Stimulated activated naive CD8-positive, alpha-beta T cell treated with anti-CD3 and anti-CD28 coated beads, Interleukin-15, Interleukin-2, amounts not matched to agents 100 U/mL and 50 U/mL, for 24 hours (primary cell): Measurements from ENCODE around the gene NDUFB11.

Source experiments
- ATAC-seq: fragments of 150-1000 bp; cut with Tn5 transposase; one replicate; pipeline ENCODE4 v1.10.0; 2021
- DNase-seq: peaks from one replicate; pipeline ENCODE4 v3.0.0; 2021

Gene NDUFB11

GRCh38 chrX:47174846-47175587 lies 30.5 kb upstream of the NDUFB11 start:
- DNase-seq: no peak

DNA sequence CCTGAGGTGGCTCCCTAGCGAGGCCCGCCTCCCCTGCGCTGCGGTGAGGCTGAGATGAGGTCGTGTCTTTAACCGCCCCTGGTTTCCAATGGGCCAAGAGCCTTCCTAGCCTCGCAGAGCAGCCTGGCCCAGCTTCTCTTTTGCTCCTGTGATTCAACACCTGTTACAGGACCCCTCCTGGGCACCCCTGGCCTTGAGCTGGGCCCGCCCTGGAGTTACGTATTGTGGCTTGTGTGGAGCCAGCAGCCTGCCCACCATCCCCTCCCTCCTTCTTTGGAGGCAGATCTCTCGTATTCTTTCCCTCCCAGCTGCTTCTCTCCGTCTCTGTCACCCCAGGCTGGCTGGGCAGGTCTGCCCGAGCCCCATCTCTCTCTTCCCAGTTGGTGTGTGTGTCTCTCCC lies 29.9 kb upstream of the NDUFB11 start:
- ATAC-seq (no peak), DNase-seq (no peak)

More at GRCh38 chrX:47174846-47175587, 30.5 kb upstream of the NDUFB11 start:
- no peak for ATAC-seq

- no peak for ATAC-seq
These were observed 28.7 kb upstream of the NDUFB11 start for GRCh38 chrX:47172971-47173792.

GRCh38 chrX:47172549-47172948 lies 28.0 kb upstream of the NDUFB11 start:
- DNase-seq: no peak
- no peak for ATAC-seq

More at GRCh38 chrX:47172971-47173792, 28.7 kb upstream of the NDUFB11 start:
- no peak for DNase-seq

DNA sequence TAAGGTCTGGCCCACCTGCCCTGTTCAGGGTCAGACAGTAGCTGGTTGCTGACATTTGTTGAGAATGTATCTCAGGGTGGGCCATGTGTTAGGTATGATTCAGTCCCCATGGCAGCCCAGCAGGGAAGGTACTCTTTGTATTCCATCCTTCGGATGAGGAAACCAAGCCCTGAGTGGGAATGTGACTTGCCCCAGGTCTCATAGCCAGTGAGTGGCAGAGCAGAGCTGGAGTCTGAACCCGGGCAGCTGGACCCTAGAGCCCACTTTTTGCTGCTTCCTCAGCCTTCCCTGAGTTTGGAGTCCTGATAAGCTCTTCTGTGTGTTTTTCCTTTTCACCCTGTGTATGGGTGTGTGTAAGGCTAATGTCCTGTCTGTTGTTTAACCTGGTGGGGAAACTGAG lies 27.5 kb upstream of the NDUFB11 start:
- DNase-seq (no peak), ATAC-seq (no peak)

GRCh38 chrX:47170861-47171692 lies 26.6 kb upstream of the NDUFB11 start:
- no peak for ATAC-seq

GRCh38 chrX:47169726-47170515 lies 25.4 kb upstream of the NDUFB11 start:
- no peak for ATAC-seq
- DNase-seq: no peak

More at GRCh38 chrX:47170861-47171692, 26.6 kb upstream of the NDUFB11 start:
- DNase-seq: no peak

- ATAC-seq: no peak
These were observed 24.8 kb upstream of the NDUFB11 start for GRCh38 chrX:47169273-47169672.

DNA sequence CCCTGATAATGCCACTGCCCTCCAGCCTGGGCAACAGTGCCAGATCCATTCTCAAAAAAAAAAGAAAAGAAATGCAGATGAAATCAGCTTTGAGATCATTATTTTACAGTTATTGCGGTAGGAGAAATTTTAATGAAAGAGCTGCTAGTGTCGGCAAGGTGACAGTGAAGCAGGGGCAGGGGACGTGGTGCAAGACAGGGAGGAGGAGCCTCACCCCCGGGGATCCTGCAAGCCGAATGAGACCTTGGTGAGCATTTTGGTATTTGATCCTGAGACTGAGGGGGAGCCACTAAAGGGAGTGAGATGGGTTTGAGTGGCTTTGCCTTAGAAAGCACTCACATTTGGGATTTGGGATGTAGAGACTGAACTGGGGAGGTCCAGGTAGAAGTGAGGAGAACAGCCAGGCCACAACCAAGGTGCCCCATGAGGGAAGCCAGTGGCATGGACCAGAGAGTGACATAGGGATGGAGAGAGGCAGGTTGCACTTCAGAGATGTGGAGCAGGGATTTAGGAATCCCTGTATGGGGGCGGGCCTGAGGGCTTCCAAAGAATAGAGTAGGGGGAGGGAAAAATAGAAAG lies 24.1 kb upstream of the NDUFB11 start:
- no peak for ATAC-seq
- DNase-seq: no peak

More at GRCh38 chrX:47169273-47169672, 24.8 kb upstream of the NDUFB11 start:
- no peak for DNase-seq

GRCh38 chrX:47166126-47166525 lies 21.6 kb upstream of the NDUFB11 start:
- DNase-seq (no peak), ATAC-seq (no peak)

DNA sequence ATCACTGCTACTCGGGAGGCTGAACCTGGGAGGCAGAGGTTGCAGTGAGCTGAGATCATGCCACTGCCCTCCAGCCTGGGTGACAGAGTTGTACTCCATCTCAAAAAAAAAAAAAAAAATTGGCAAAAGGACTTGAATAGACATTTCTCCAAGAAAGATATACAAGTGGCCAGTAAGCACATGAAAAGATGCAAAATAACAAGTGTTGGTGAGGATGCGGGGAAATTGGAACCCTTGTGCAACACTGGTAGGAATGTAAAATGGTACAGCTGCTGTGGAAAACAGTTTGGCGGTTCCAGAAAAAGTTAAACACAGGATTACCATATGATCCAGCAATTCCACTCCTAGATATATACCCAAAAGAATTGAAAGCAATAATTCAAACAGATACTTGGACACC lies 19.9 kb upstream of the NDUFB11 start:
- no peak for DNase-seq
- no peak for ATAC-seq

DNA sequence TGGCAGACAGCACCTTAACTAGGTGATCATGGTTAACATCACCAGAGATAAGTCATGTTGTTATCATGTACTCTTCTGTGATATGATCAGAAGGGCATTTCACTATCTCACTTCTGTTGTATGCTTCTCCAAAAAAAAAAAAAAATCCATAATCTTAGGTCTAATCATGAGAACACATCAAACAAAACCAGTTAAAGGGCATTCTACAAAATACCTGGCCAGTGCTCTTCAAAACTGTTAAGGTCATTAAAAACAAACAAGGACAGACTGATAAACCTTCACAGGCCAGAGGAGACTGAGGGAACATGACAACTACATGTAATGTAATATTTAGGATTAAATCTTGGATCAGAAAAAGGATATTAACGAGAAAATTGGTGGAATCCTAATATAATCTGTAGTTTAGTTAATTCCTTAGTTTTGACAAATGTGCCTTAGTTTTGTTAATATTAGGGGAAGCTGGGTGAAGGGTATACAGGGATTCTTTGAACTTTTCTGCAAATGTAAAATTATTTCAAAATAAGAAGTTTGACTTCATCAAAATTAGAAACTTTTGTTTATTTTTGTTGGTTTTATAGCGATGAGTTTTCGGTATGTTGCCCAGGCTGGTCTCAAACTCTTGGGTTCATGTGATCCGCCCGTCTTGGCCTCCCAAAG lies 18.6 kb upstream of the NDUFB11 start:
- DNase-seq: no peak
- no peak for ATAC-seq

DNA sequence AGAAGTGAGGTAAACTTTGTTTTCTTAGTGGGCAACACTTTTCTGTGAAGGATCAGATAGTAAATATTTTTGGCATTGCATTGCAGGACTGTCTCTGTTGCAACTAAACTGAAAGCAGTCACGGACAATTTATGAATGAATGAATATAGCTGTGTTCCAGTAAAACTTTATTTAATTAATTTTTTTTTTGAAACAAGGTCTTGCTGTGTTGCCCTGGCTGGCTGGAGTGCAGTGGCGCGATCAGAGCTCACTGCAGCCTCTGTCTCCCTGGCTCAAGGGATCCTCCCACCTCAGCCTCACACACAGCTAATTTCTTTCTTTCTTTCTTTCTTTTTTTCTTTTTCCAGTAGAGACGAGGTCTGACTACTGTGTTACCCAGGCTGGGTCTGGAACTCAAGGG lies 16.3 kb upstream of the NDUFB11 start:
- ATAC-seq (no peak), DNase-seq (no peak)

- DNase-seq: no peak
- no peak for ATAC-seq
These were observed 14.3 kb upstream of the NDUFB11 start for GRCh38 chrX:47158781-47159180.

DNA sequence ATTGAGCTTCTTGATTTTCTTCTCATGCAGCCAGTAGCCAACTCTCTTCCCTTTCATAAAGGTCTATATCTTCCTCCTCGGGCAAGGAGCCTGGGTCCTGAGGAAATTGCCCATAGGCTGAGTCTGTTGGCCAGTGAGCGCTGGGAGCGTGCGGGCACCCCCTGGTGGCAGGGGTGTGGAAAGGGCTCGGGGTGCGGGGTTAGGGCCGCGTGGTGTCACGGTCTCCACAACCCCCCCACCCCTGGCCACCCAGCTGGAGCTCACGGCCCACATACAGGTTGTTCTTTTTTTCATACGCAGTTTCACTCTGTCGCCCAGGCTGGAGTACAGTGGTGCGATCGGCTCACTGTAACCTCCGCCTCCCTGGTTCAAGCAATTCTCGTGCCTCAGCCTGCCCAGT lies 13.6 kb upstream of the NDUFB11 start:
- ATAC-seq (no peak), DNase-seq (no peak)

DNA sequence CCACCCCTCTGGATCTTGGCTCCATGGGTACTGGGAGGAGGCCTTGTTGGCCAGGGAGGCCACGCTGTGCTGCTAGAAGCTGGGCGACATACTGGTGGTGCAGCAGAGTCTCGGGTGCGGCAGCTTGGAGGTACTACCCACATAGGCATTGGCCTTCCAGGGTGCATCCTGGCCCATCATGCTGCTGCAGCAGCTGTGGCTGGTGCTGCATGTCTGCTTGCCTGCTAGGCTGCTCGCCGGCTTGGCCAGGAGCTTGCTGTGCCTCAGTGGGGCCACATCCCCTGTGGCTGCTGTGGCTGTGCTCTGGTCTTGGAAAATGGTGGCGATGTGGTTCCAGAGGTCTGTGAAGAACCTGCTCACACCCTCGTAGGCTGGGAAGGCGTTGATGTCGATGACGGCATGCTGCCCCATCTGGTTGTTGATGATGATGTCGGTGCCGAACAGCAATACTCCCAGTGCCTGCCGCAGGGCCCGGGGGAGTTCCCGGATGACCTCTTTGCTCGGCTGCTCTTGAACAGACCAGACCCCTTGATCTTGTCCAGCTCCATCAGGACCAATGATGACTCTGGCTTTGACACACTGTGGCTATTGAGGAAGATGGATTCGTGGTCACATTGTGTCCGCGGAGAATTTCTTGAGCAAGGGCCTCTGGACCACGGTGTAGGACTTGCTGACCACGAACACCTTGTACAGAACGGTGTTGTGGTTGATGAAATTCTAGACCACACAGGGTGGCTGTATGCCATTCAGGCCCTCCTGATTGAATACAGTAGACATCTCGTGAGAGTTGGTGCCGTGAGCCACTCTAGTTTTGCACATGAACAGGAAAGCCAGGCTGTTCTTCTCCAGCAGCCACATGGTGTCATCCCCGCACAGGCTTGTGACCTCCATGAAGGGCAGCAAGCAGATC lies 12.4 kb upstream of the NDUFB11 start:
- DNase-seq (no peak), ATAC-seq (no peak)

DNA sequence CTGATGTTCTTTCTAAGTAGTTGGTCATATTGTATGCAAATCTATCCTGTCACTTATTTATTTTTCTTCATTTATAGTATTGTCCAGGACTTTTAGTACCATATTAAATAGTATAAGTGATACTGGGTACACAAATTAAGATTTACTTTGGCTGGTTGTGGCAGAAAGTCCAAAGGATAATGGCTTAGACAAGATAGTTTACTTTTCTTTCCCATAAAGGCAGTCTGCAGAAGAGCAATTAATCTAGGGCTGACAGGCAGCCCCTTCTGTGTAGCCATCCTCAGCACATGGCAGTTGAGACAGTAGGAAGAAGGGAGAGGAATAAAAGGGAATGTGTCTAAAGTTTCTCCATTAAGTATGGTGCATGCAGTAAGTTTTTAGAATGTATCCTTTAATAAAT lies 6.9 kb upstream of the NDUFB11 start:
- no peak for ATAC-seq
- DNase-seq: no peak

- DNase-seq: no peak
- no peak for ATAC-seq
These were observed 4.4 kb upstream of the NDUFB11 start for GRCh38 chrX:47148946-47149345.

- DNase-seq (no peak), ATAC-seq (no peak)
These were observed 2.7 kb upstream of the NDUFB11 start for GRCh38 chrX:47146936-47147859.
